Neuronal stem cell (in vitro differentiated cells): ENCODE measurements around the gene PLAU.
A peak's percentile ranks its signal among the peaks of the same experiment; 100 is the strongest.
"Not testable (repeated sequence)": the region's sequence is repeated elsewhere in the genome, so short reads cannot be mapped to it uniquely, and the experiment has no call there.

Experiments used
- DNase-seq: peaks from one replicate; pipeline ENCODE4 v3.0.0-alpha.2; 2013; ENCODE audit warnings: low spot score
- H2AFZ ChIP-seq: one replicate; pipeline ENCODE4 v1.6.1; 2013; ENCODE audit warnings: mild to moderate bottlenecking, low read length, inconsistent platforms
- H2AK5ac ChIP-seq: 2 replicates; pipeline ENCODE4 v1.6.1; 2013; ENCODE audit warnings: low read depth, mild to moderate bottlenecking, inconsistent platforms, low read length, moderate library complexity, mixed read lengths
- H2BK120ac ChIP-seq: 2 replicates; pipeline ENCODE4 v1.6.1; 2013; ENCODE audit warnings: low read depth, mild to moderate bottlenecking, inconsistent platforms, low read length, moderate library complexity, mixed read lengths
- H2BK12ac ChIP-seq: one replicate; pipeline ENCODE4 v1.6.1; 2013; ENCODE audit warnings: low read length, inconsistent platforms
- H2BK15ac ChIP-seq: 2 replicates; pipeline ENCODE4 v1.6.1; 2013; ENCODE audit warnings: mild to moderate bottlenecking, low read length, inconsistent platforms, mixed read lengths
- H2BK5ac ChIP-seq: one replicate; pipeline ENCODE4 v1.6.1; 2013; ENCODE audit warnings: inconsistent platforms, mild to moderate bottlenecking, low read length, moderate library complexity
- H3K14ac ChIP-seq: one replicate; pipeline ENCODE4 v1.6.1; 2013; ENCODE audit warnings: low read length, inconsistent platforms
- H3K18ac ChIP-seq: 2 replicates; pipeline ENCODE4 v1.6.1; 2013; ENCODE audit warnings: low read length, inconsistent platforms
- H3K23ac ChIP-seq: 2 replicates; pipeline ENCODE4 v1.6.1; 2013; ENCODE audit warnings: low read depth, mild to moderate bottlenecking, mixed read lengths, low read length, inconsistent platforms; ENCODE audit not compliant: poor library complexity
- H3K27ac ChIP-seq: replicated peaks from 3 replicates; pipeline ENCODE4 v1.5.1; 2013; ENCODE audit warnings: low read length, inconsistent platforms
- H3K27me3 ChIP-seq, 3 experiments: 2 replicates each; pipeline ENCODE4 v1.6.1; 2013; ENCODE audit warnings: low read length in 3 of 3, mild to moderate bottlenecking in 2 of 3, inconsistent platforms in 1 of 3, low read depth in 1 of 3, mixed read lengths in 1 of 3, moderate library complexity in 1 of 3; ENCODE audit not compliant: control insufficient read depth in 3 of 3, insufficient read depth in 3 of 3
- H3K36me3 ChIP-seq, 2 donors: replicated peaks in 1 of 2; 2 replicates each; pipeline ENCODE4 v1.6.1; 2013; ENCODE audit warnings: low read length in 2 of 2; ENCODE audit not compliant: control insufficient read depth in 2 of 2, insufficient read depth in 2 of 2
- H3K4ac ChIP-seq: 2 replicates; pipeline ENCODE4 v1.6.1; 2013; ENCODE audit warnings: inconsistent platforms, mild to moderate bottlenecking, low read length, moderate library complexity
- H3K4me1 ChIP-seq, 2 donors: 1 replicate in 1 of 2; 2 replicates in 1 of 2; pipeline ENCODE4 v1.6.1; 2013; ENCODE audit warnings: low read length in 2 of 2, low read depth in 1 of 2; ENCODE audit not compliant: control insufficient read depth in 2 of 2, insufficient read depth in 1 of 2
- H3K4me2 ChIP-seq: one replicate; pipeline ENCODE4 v1.6.1; 2013; ENCODE audit warnings: mild to moderate bottlenecking, low read length, inconsistent platforms; ENCODE audit not compliant: insufficient read depth, poor library complexity, severe bottlenecking
- H3K4me3 ChIP-seq, 2 donors: 2 replicates each; pipeline ENCODE4 v1.5.1; 2013; ENCODE audit warnings: low read length in 2 of 2, mild to moderate bottlenecking in 2 of 2, inconsistent platforms in 1 of 2, moderate library complexity in 1 of 2
- H3K79me1 ChIP-seq: one replicate; pipeline ENCODE4 v1.6.1; 2013; ENCODE audit warnings: low read depth, mild to moderate bottlenecking, inconsistent platforms, low read length, moderate library complexity
- H3K9ac ChIP-seq: one replicate; pipeline ENCODE4 v1.6.1; 2013; ENCODE audit warnings: mild to moderate bottlenecking, low read depth, low read length, inconsistent platforms; ENCODE audit not compliant: poor library complexity
- H3K9me3 ChIP-seq, 2 donors: replicated peaks in 1 of 2; 2 replicates each; pipeline versions ENCODE3 to v1.6.1; 2013; ENCODE audit warnings: low read length in 2 of 2, mild to moderate bottlenecking in 2 of 2, inconsistent platforms in 1 of 2, low read depth in 1 of 2, mixed read lengths in 1 of 2, moderate library complexity in 1 of 2; ENCODE audit not compliant: control insufficient read depth in 2 of 2, insufficient read depth in 1 of 2
- H4K8ac ChIP-seq: one replicate; pipeline ENCODE4 v1.6.1; 2013; ENCODE audit warnings: low read depth, mild to moderate bottlenecking, inconsistent platforms, low read length, moderate library complexity
- H4K91ac ChIP-seq: one replicate; pipeline ENCODE4 v1.6.1; 2013; ENCODE audit warnings: low read length, low read depth, mild to moderate bottlenecking, inconsistent platforms; ENCODE audit not compliant: poor library complexity
- WGBS, 2 donors: extraction: QIAGEN DNeasy Blood & Tissue Kit; methylation state at CpG; one replicate each; pipeline ENCODE4 v1.1.7; 2013; ENCODE audit warnings: missing lambda C conversion rate in 2 of 2, mixed read lengths in 1 of 2; ENCODE audit not compliant: insufficient read length in 2 of 2, insufficient replicate concordance in 1 of 2; ENCODE audit errors: extremely low coverage in 2 of 2; 5-methylcytosine and 5-hydroxymethylcytosine counted together

Gene PLAU

GRCh38 chr10:73887294-73888039 lies 23.5 kb upstream of the PLAU start:
- Histone ChIP-seq H2BK12ac (peak overlapping the region; percentile 68), H2BK120ac (no peak overlapping the region), H2BK5ac (no peak overlapping the region), H4K8ac (no peak overlapping the region), H3K36me3 (no peaks in the 10 kb centered on the region), H3K4ac (no peak overlapping the region), H3K4me2 (no peak overlapping the region), H3K9me3 (no peaks in the 10 kb centered on the region), H2BK15ac (no peak overlapping the region), H3K23ac (no peak overlapping the region), H3K27me3 (no peaks in the 10 kb centered on the region), H3K27ac (no peak overlapping the region), H2AK5ac (peak overlapping the region; percentile 60), H2AFZ (peak overlapping the region; percentile 83), H4K91ac (no peak overlapping the region), H3K14ac (peak overlapping the region; percentile 65), H3K4me1 (peaks cover 4 to 9% of the 10 kb centered on the region in 2 donors), H3K4me3 (no peak overlapping the region), H3K9ac (no peak overlapping the region), H3K18ac (peak overlapping the region; percentile 69), H3K79me1 (no peaks in the 10 kb centered on the region)
- DNase-seq, result no peak
- no CpG with 5 or more reads among the region's 12 CpGs for WGBS, 2 donors

DNA sequence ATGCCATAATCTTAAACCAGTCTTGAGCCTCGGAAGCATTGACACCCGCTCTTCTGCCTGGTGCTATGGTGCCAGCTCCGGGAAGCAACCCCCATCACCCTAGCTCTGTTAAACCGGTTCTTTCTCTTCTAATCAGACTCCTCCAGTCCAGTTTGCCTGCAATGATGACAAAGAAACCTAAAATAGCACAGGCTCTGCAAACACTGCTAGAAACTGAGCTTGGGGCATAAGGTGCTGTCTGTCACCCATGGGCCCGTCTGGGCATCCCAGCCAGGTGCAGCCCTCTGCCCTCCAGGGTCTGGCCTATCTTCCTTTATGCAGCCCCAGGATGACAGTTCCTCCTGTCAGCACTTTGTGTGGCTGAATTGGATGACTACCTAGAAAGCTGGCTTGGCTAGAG lies 22.4 kb upstream of the PLAU start:
- Histone ChIP-seq H3K9me3 (no peaks in the 10 kb centered on the region), H3K4ac (no peak overlapping the region), H2BK5ac (peak overlapping the region; percentile 58), H3K18ac (peak overlapping the region; percentile 3), H3K4me3 (no peak overlapping the region), H3K23ac (no peak overlapping the region), H2BK120ac (peak overlapping the region; percentile 63), H2BK12ac (no peak overlapping the region), H4K91ac (peak overlapping the region; percentile 92), H3K27ac (no peak overlapping the region), H3K4me2 (no peak overlapping the region), H3K4me1 (peaks cover 6 to 9% of the 10 kb centered on the region in 2 donors), H3K9ac (no peak overlapping the region), H3K27me3 (no peaks in the 10 kb centered on the region), H3K79me1 (no peaks in the 10 kb centered on the region), H2AFZ (peak overlapping the region; percentile 23), H3K36me3 (no peaks in the 10 kb centered on the region), H3K14ac (no peak overlapping the region), H2AK5ac (peak overlapping the region; percentile 92), H4K8ac (no peak overlapping the region), H2BK15ac (peak overlapping the region; percentile 91)
- no CpG with 5 or more reads among the region's 5 CpGs for WGBS, 2 donors
- no peak for DNase-seq

- Histone ChIP-seq H3K4ac (no peak overlapping the region), H3K27ac (no peak overlapping the region), H3K4me1 (peaks cover 6 to 9% of the 10 kb centered on the region in 2 donors), H3K18ac (peak overlapping the region; percentile 3), H3K23ac (no peak overlapping the region), H2BK5ac (peak overlapping the region; percentile 58), H3K79me1 (no peaks in the 10 kb centered on the region), H2BK12ac (no peak overlapping the region), H3K4me2 (no peak overlapping the region), H2AFZ (peak overlapping the region; percentile 23), H3K27me3 (no peaks in the 10 kb centered on the region), H4K91ac (peak overlapping the region; percentile 92), H3K14ac (no peak overlapping the region), H2AK5ac (peak overlapping the region; percentile 92), H3K9me3 (no peaks in the 10 kb centered on the region), H3K4me3 (no peak overlapping the region), H2BK120ac (peak overlapping the region; percentile 63), H3K9ac (no peak overlapping the region), H2BK15ac (peak overlapping the region; percentile 91), H4K8ac (no peak overlapping the region), H3K36me3 (no peaks in the 10 kb centered on the region)
- WGBS, 2 donors, result no CpG with 5 or more reads among the region's 7 CpGs
- DNase-seq, result no peak
Measured at GRCh38 chr10:73889014-73889413, 21.9 kb upstream of the PLAU start.

DNA sequence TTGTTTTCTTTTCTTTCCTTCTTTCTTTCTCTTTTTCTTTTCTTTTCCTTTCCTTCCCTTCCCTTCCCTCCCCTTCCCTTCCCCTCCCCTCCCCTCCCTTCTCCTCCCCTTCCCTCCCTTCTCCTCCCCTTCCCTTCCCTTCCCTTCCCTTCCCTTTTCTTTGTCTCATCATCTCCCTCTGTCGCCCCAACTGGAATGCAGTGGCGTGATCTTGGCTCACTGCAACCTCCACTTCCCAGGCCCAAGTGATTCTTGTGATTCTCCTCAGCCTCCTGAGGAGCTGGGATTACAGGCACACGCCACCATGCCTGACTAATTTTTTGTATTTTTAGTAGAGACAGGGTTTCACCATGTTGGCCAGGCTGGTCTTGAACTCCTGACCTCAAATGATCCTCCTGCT lies 21.5 kb upstream of the PLAU start:
- not testable (repeated sequence) for H3K9me3 ChIP-seq, H3K4me1 ChIP-seq, H2BK120ac ChIP-seq, H3K4me3 ChIP-seq, H3K18ac ChIP-seq, DNase-seq, H3K36me3 ChIP-seq, H2AFZ ChIP-seq, H3K23ac ChIP-seq, H4K91ac ChIP-seq, H2BK12ac ChIP-seq, H3K27me3 ChIP-seq, H3K4ac ChIP-seq, H2BK15ac ChIP-seq, H3K14ac ChIP-seq, H2AK5ac ChIP-seq, H3K27ac ChIP-seq, H3K4me2 ChIP-seq, H3K79me1 ChIP-seq, H3K9ac ChIP-seq, H2BK5ac ChIP-seq, H4K8ac ChIP-seq
- WGBS, 2 donors, result no CpG with 5 or more reads among the region's 3 CpGs
